IMR-90 (cell line): ENCODE measurements around the gene BRPF3.

Source experiments
- CEBPB ChIP-seq: IDR thresholded peaks from 2 replicates; pipeline ENCODE4 v1.6.1; 2012; ENCODE audit warnings: low read depth, low read length, improper control_type of control experiment
- TF ChIP-seq, protein P1 (sequence below): conservative IDR thresholded peaks from 2 replicates; pipeline ENCODE4 v1.5.1; 2012; ENCODE audit warnings: mild to moderate bottlenecking, low read depth, low read length, improper control_type of control experiment

- TF ChIP-seq, protein P1, sequence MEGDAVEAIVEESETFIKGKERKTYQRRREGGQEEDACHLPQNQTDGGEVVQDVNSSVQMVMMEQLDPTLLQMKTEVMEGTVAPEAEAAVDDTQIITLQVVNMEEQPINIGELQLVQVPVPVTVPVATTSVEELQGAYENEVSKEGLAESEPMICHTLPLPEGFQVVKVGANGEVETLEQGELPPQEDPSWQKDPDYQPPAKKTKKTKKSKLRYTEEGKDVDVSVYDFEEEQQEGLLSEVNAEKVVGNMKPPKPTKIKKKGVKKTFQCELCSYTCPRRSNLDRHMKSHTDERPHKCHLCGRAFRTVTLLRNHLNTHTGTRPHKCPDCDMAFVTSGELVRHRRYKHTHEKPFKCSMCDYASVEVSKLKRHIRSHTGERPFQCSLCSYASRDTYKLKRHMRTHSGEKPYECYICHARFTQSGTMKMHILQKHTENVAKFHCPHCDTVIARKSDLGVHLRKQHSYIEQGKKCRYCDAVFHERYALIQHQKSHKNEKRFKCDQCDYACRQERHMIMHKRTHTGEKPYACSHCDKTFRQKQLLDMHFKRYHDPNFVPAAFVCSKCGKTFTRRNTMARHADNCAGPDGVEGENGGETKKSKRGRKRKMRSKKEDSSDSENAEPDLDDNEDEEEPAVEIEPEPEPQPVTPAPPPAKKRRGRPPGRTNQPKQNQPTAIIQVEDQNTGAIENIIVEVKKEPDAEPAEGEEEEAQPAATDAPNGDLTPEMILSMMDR = no peak
- TF ChIP-seq CEBPB = no peak
Measured at GRCh38 chr6:36204068-36204753, 7.7 kb downstream of the BRPF3 start.
